Measurements from ENCODE around the gene IRF4. TPM values are rescaled to one million over a fixed set of nuclear protein-coding genes. Genes with fewer than 3 reads are reported as not detected.

IRF4 gene
- 1 to 10 TPM in 1 of 2 donors, under 1 TPM in 1; 0.15 to 1.1 TPM for total RNA-seq

- Histone ChIP-seq H3K27ac (no peak within 1 kb of the TSS), H3K36me3 (no peaks in the 10 kb centered on the region), H3K4me3 (peak within 1 kb of the TSS; percentile 25 to 48), H3K4me1 (peaks cover 0 to 32% of the 10 kb centered on the region in 2 donors), H3K27me3 (peaks cover 11 to 29% of the 10 kb centered on the region in 2 donors), H3K9me3 (no peaks in the 10 kb centered on the region)
- DNase-seq (ENCODE audit: low spot score) = no peak
- no peak for TF ChIP-seq CTCF (IDR thresholded peaks at IDR 0.05)
Measured at GRCh38 chr6:391559-392440, at the start of gene IRF4. Gene IRF4 (plus strand): TSS chr6:391752. CDS start chr6:393153, 1,401 bp downstream.

GRCh38 chr6:341914-342831 lies 49.4 kb upstream of the IRF4 start:
- H3K4me3 ChIP-seq = no peak overlapping the region
- H3K27ac ChIP-seq = no peak overlapping the region
- H3K27me3 ChIP-seq = no peaks in the 10 kb centered on the region
- TF ChIP-seq CTCF (IDR thresholded peaks at IDR 0.05) = no peak
- no peaks in the 10 kb centered on the region for H3K36me3 ChIP-seq
- H3K9me3 ChIP-seq = no peaks in the 10 kb centered on the region
- peaks cover 0 to 32% of the 10 kb centered on the region in 2 donors for H3K4me1 ChIP-seq
- no peak for DNase-seq (ENCODE audit: low spot score)

GRCh38 chr6:342832-343179 lies 48.7 kb upstream of the IRF4 start:
- H3K4me1 ChIP-seq = peaks cover 0 to 26% of the 10 kb centered on the region in 2 donors

GRCh38 chr6:343226-343935 lies 48.2 kb upstream of the IRF4 start:
- H3K4me1 ChIP-seq = peaks cover 0 to 23% of the 10 kb centered on the region in 2 donors
- TF ChIP-seq CTCF (IDR thresholded peaks at IDR 0.05) = no peak

More at GRCh38 chr6:342832-343179, 48.7 kb upstream of the IRF4 start:
- no peak overlapping the region for H3K27ac ChIP-seq
- H3K27me3 ChIP-seq = no peaks in the 10 kb centered on the region
- no peak for TF ChIP-seq CTCF (IDR thresholded peaks at IDR 0.05)
- no peaks in the 10 kb centered on the region for H3K36me3 ChIP-seq
- no peak for DNase-seq (ENCODE audit: low spot score)
- H3K9me3 ChIP-seq = no peaks in the 10 kb centered on the region
- H3K4me3 ChIP-seq = no peak overlapping the region

More at GRCh38 chr6:343226-343935, 48.2 kb upstream of the IRF4 start:
- no peak overlapping the region for H3K4me3 ChIP-seq
- no peak for DNase-seq (ENCODE audit: low spot score)
- H3K27me3 ChIP-seq = no peaks in the 10 kb centered on the region
- H3K36me3 ChIP-seq = peaks cover 5% of the 10 kb centered on the region
- no peaks in the 10 kb centered on the region for H3K9me3 ChIP-seq
- no peak overlapping the region for H3K27ac ChIP-seq

Measured in right atrium auricular region (tissue), 2 donors.